C4-2B (cell line): ENCODE data around the gene MAP3K6.

Experiments used
- ZFX ChIP-seq: fragments of 450-650 bp; IDR thresholded peaks from 2 replicates; pipeline ENCODE4 v1.6.1; 2017
- TF ChIP-seq, protein P1 (sequence below): fragments of 450-650 bp; conservative IDR thresholded peaks from 2 replicates; pipeline ENCODE4 v1.5.1; 2017; ENCODE audit warnings: mild to moderate bottlenecking

GRCh38 chr1:27397749-27398148 lies 31.0 kb upstream of the MAP3K6 start:
- TF ChIP-seq, protein P1, sequence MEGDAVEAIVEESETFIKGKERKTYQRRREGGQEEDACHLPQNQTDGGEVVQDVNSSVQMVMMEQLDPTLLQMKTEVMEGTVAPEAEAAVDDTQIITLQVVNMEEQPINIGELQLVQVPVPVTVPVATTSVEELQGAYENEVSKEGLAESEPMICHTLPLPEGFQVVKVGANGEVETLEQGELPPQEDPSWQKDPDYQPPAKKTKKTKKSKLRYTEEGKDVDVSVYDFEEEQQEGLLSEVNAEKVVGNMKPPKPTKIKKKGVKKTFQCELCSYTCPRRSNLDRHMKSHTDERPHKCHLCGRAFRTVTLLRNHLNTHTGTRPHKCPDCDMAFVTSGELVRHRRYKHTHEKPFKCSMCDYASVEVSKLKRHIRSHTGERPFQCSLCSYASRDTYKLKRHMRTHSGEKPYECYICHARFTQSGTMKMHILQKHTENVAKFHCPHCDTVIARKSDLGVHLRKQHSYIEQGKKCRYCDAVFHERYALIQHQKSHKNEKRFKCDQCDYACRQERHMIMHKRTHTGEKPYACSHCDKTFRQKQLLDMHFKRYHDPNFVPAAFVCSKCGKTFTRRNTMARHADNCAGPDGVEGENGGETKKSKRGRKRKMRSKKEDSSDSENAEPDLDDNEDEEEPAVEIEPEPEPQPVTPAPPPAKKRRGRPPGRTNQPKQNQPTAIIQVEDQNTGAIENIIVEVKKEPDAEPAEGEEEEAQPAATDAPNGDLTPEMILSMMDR: no peak
- no peak for TF ChIP-seq ZFX
